Measurements from ENCODE around the gene C15orf61. TPM values are rescaled to one million over a fixed set of nuclear protein-coding genes. Genes with fewer than 3 reads are reported as not detected.

The C15orf61 gene
- total RNA-seq, 4 donors from 2014 or later, result 10.2 to 25.9 (median 15.8) TPM

DNA sequence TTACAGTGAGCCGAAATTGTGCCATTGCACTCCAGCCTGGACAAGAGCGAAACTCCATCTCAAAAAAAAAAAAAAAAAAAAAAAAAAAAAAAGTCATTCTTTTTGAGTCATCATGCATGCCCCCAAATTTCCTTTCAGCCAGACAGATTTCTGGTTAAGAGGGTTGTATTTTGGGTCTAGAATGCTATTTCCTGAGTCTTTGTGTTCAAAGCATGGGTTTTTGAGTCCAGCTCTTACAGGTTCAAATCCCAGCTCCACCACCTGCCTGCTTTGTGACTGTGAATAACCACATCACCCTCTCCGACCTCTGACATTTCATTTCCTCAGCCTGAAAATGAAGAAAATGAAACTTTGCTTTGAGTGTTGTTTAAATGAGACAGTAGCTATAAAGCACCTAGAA lies 9.3 kb upstream of the C15orf61 start:
- no peaks in the 10 kb centered on the region for H3K27me3 ChIP-seq
- no peak for TF ChIP-seq CTCF (IDR thresholded peaks at IDR 0.05 in 4 of 5, conservative IDR thresholded peaks at IDR 0.05 in 1 of 5)
- no peak for TF ChIP-seq POLR2A (IDR thresholded peaks at IDR 0.05)
- intact Hi-C loops (cut with DNase I; ENCODE audit: low total_unique reads) (no loop called here), in situ Hi-C loops (cut with MboI; ENCODE audit: low sequenced_read_pairs in 4 of 4) (no loop called here)
- ATAC-seq (no peak), DNase-seq (no peak)
- no peaks in the 10 kb centered on the region for H3K9me3 ChIP-seq
- no peak overlapping the region for H3K27ac ChIP-seq
- peaks cover 0 to 52% of the 10 kb centered on the region in 2 donors for H3K36me3 ChIP-seq
- H3K4me1 ChIP-seq, result peaks cover 0 to 4% of the 10 kb centered on the region in 2 donors
- H3K4me3 ChIP-seq, result no peak overlapping the region

DNA sequence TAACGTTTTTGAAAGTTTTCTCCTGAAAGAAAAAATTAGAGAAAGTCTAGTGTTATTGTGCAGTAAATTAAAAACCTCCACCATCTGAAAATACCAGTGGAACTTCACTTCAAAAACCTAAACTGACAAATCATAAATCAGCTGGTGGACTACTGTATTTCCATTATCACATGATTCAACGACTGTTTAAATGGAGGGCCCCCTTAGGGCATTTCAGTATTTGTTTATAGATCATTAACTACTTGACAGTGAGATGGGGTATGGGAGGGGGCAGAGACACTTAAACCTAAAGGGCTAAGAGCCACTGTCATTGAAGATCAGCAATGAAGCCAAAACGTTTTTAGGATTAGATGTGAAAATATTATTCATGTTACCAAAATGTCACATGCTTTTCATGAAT lies 8.8 kb upstream of the C15orf61 start:
- no peaks in the 10 kb centered on the region for H3K4me1 ChIP-seq
- in situ Hi-C loops (cut with MboI; ENCODE audit: low sequenced_read_pairs in 4 of 4) (no loop called here), intact Hi-C loops (cut with DNase I; ENCODE audit: low total_unique reads) (no loop called here)
- H3K4me3 ChIP-seq, result no peak overlapping the region
- H3K36me3 ChIP-seq, result peaks cover 0 to 57% of the 10 kb centered on the region in 2 donors
- ATAC-seq (no peak), DNase-seq (no peak)
- TF ChIP-seq CTCF (IDR thresholded peaks at IDR 0.05 in 4 of 5, conservative IDR thresholded peaks at IDR 0.05 in 1 of 5), result no peak
- no peak for TF ChIP-seq POLR2A (IDR thresholded peaks at IDR 0.05)
- H3K27ac ChIP-seq, result no peak overlapping the region
- no peaks in the 10 kb centered on the region for H3K9me3 ChIP-seq
- no peaks in the 10 kb centered on the region for H3K27me3 ChIP-seq

DNA sequence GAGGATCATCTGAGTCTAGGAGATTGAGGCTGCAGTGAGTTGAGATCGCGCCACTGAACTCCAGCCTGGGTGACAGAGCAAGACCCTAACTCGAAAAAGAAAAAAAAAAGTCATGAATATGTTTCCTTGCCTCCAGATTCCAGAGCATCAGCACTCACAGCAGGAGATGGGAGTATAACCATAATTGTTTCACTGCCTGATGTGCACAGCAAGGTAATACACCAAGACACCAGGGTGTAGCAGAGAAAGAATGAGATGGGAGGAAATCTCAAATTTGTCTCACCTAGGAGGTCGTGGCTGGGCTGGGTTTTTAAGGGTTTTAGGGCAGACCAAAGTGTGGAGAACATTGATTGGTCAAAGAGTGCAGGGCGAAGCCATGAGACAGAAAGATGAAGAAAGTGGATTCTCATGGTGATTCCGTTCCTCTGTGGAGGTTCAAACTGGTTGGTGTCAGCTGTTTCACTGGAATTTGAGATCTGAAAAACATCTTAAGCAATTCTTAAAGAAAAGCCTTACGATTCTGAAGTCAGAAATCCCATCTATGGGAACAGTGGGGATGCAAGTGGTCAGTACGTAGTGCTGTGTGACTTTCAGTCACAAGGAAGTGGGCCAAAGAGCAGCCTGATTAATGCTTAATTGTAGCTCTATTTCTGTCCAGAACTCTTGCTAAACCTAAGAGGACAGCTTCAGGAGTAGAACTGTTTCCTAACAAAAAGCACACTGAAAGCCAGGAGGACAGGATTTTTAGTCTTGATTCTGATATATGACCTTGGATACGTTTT lies 7.8 kb upstream of the C15orf61 start:
- Histone ChIP-seq H3K9me3 (no peaks in the 10 kb centered on the region), H3K4me3 (no peak overlapping the region), H3K4me1 (no peaks in the 10 kb centered on the region), H3K36me3 (peaks cover 0 to 64% of the 10 kb centered on the region in 2 donors), H3K27me3 (no peaks in the 10 kb centered on the region), H3K27ac (no peak overlapping the region)
- DNase-seq (no peak), ATAC-seq (no peak)
- in situ Hi-C loops (cut with MboI; ENCODE audit: low sequenced_read_pairs in 4 of 4) (no loop called here), intact Hi-C loops (cut with DNase I; ENCODE audit: low total_unique reads) (no loop called here)
- no peak for TF ChIP-seq CTCF (IDR thresholded peaks at IDR 0.05 in 4 of 5, conservative IDR thresholded peaks at IDR 0.05 in 1 of 5)
- no peak for TF ChIP-seq POLR2A (IDR thresholded peaks at IDR 0.05)

DNA sequence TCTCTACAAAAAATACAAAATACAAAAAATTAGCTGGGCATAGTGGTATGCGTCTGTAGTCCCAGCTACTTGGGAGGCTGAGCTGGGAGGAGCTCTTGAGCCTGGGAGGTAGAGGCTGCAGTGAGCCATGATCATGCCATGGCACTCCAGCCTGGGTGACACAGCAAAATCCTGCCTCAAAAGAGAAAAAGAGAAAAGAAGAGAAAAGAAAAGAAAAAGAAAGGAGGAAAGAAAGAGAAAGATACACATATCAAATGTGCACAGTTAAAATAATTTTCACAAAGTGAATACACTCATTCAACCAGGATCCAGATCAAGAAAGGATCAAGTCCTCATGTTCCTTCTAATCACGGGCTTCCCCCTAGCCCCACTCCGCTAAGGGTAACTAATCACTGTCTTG lies 5.8 kb upstream of the C15orf61 start:
- H3K27me3 ChIP-seq, result no peaks in the 10 kb centered on the region
- TF ChIP-seq POLR2A (IDR thresholded peaks at IDR 0.05) (no peak), CTCF (IDR thresholded peaks at IDR 0.05 in 4 of 5, conservative IDR thresholded peaks at IDR 0.05 in 1 of 5) (no peak)
- H3K27ac ChIP-seq, result peak overlapping the region in 1 of 4 donors; percentile 16
- H3K4me3 ChIP-seq, result no peak overlapping the region
- intact Hi-C loops (cut with DNase I; ENCODE audit: low total_unique reads), result no loop called here
- in situ Hi-C loops (cut with MboI; ENCODE audit: low sequenced_read_pairs in 4 of 4), result no loop called here
- H3K36me3 ChIP-seq, result peaks cover 0 to 54% of the 10 kb centered on the region in 2 donors
- peaks cover 2% of the 10 kb centered on the region in 2 donors for H3K4me1 ChIP-seq
- H3K9me3 ChIP-seq, result no peaks in the 10 kb centered on the region
- ATAC-seq (no peak), DNase-seq (no peak)
